Hepatocyte (in vitro differentiated cells): ENCODE data around the gene SHOC2. TPM values are rescaled to one million over a fixed set of nuclear protein-coding genes. Genes with fewer than 3 reads are reported as not detected.

Experiments used
- DNase-seq: peaks from one replicate; pipeline ENCODE4 v3.0.0-alpha.2; 2016; ENCODE audit warnings: low spot score
- H2AFZ ChIP-seq: fragments of 200-600 bp; sonication (generic); 2 replicates; pipeline ENCODE4 v1.6.0; 2016; ENCODE audit warnings: antibody characterized with exemption, mild to moderate bottlenecking
- H3K27ac ChIP-seq: fragments of 200-600 bp; sonication (generic); 2 replicates; pipeline ENCODE4 v1.5.1; 2016; ENCODE audit warnings: mild to moderate bottlenecking
- H3K27me3 ChIP-seq: fragments of 200-600 bp; sonication (generic); 2 replicates; pipeline ENCODE4 v1.6.1; 2016
- H3K36me3 ChIP-seq: fragments of 200-600 bp; sonication (generic); replicated peaks from 2 replicates; pipeline ENCODE4 v1.5.1; 2016; ENCODE audit warnings: low read depth; ENCODE audit not compliant: insufficient read depth
- H3K4me1 ChIP-seq: fragments of 200-600 bp; sonication (generic); 2 replicates; pipeline ENCODE4 v1.5.1; 2016; ENCODE audit warnings: mild to moderate bottlenecking, moderate library complexity; ENCODE audit not compliant: insufficient read depth
- H3K4me2 ChIP-seq: fragments of 200-600 bp; sonication (generic); 2 replicates; pipeline ENCODE4 v1.6.0; 2016
- H3K4me3 ChIP-seq: fragments of 200-600 bp; sonication (generic); 2 replicates; pipeline ENCODE4 v1.5.1; 2016; ENCODE audit warnings: mild to moderate bottlenecking
- H3K79me2 ChIP-seq: fragments of 200-600 bp; sonication (generic); 2 replicates; pipeline ENCODE4 v1.6.0; 2017; ENCODE audit warnings: mild to moderate bottlenecking
- H3K9me2 ChIP-seq: fragments of 200-600 bp; sonication (generic); replicated peaks from 2 replicates; pipeline ENCODE4 v1.6.0; 2017; ENCODE audit warnings: mild to moderate bottlenecking; ENCODE audit not compliant: insufficient read depth
- H3K9me3 ChIP-seq: fragments of 200-600 bp; sonication (generic); 2 replicates; pipeline ENCODE4 v1.5.1; 2016; ENCODE audit warnings: low read depth, mild to moderate bottlenecking
- H4K20me1 ChIP-seq: fragments of 200-600 bp; sonication (generic); 2 replicates; pipeline ENCODE4 v1.6.0; 2016; ENCODE audit warnings: mild to moderate bottlenecking; ENCODE audit not compliant: insufficient read depth, poor library complexity, severe bottlenecking
- CTCF ChIP-seq: fragments of 200-600 bp; sonication (generic); IDR thresholded peaks from 2 replicates; pipeline ENCODE4 v1.5.1; 2016; ENCODE audit warnings: antibody characterized with exemption, mild to moderate bottlenecking; ENCODE audit not compliant: poor library complexity
- EZH2 ChIP-seq: fragments of 200-600 bp; sonication (generic); IDR thresholded peaks from 2 replicates; pipeline ENCODE4 v1.6.1; 2016; ENCODE audit warnings: antibody characterized with exemption, mild to moderate bottlenecking, borderline replicate concordance
- EZH2phosphoT487 ChIP-seq: fragments of 200-600 bp; sonication (generic); IDR thresholded peaks from one replicate; pipeline ENCODE4 v1.6.1; 2018; ENCODE audit warnings: antibody characterized with exemption, mild to moderate bottlenecking, low read depth, moderate library complexity; ENCODE audit not compliant: unreplicated experiment, severe bottlenecking
- WGBS: methylation state at CpG from one replicate; pipeline ENCODE4 v1.1.6; 2016; ENCODE audit warnings: low lambda C conversion rate; ENCODE audit errors: missing lambda C conversion rate; 5-methylcytosine and 5-hydroxymethylcytosine counted together
- polyA plus RNA-seq: library from polyadenylated mRNA; unstranded; fragments of >200 nt; fragmentation: Nextera tagmentation; extraction: Ambion mirVana; gene quantifications from 2 replicates; pipeline ENCODE4 v1.2.1, GENCODE V29; 2016
- total RNA-seq: library from RNA; depleted of rRNA; stranded (reverse); fragments of >200 nt; gene quantifications from 2 replicates; pipeline ENCODE4 v1.2.3, GENCODE V29; 2014

Gene SHOC2
- total and polyA plus RNA-seq, 2 experiments from 2014 or later: 27.5 to 58.9 TPM

- H3K27ac ChIP-seq: no peak overlapping the region
- no peaks in the 10 kb centered on the region for H3K9me3 ChIP-seq
- 96% methylated on average over 4 of the region's 4 CpGs for WGBS
- DNase-seq: no peak
- H3K4me1 ChIP-seq: no peaks in the 10 kb centered on the region
- H3K4me3 ChIP-seq: no peak overlapping the region
- no peaks in the 10 kb centered on the region for H3K27me3 ChIP-seq
- H3K79me2 ChIP-seq: peaks cover 100% of the 10 kb centered on the region
- H3K36me3 ChIP-seq: no peaks in the 10 kb centered on the region
- H4K20me1 ChIP-seq: peaks cover 49% of the 10 kb centered on the region
- no peaks in the 10 kb centered on the region for H3K9me2 ChIP-seq
- no peak overlapping the region for H3K4me2 ChIP-seq
- TF ChIP-seq EZH2phosphoT487 (no peak), EZH2 (no peak), CTCF (no peak)
- H2AFZ ChIP-seq: no peak overlapping the region
Observed at GRCh38 chr10:110939419-110939818, 20.0 kb downstream of the SHOC2 start.

- Histone ChIP-seq H3K4me1 (no peaks in the 10 kb centered on the region), H4K20me1 (peaks cover 23% of the 10 kb centered on the region), H3K4me3 (no peak overlapping the region), H3K27ac (no peak overlapping the region), H3K79me2 (peaks cover 97% of the 10 kb centered on the region), H3K9me2 (no peaks in the 10 kb centered on the region), H3K36me3 (no peaks in the 10 kb centered on the region), H3K27me3 (no peaks in the 10 kb centered on the region), H3K4me2 (no peak overlapping the region), H3K9me3 (no peaks in the 10 kb centered on the region), H2AFZ (no peak overlapping the region)
- whole genome bisulfite sequencing: 85% methylated on average over 5 of the region's 5 CpGs
- no peak for DNase-seq
- TF ChIP-seq EZH2 (no peak), EZH2phosphoT487 (no peak), CTCF (no peak)
Observed at GRCh38 chr10:110944792-110945396, 25.5 kb downstream of the SHOC2 start.

- Histone ChIP-seq H3K27ac (no peak overlapping the region), H3K36me3 (no peaks in the 10 kb centered on the region), H3K4me3 (no peak overlapping the region), H3K27me3 (no peaks in the 10 kb centered on the region), H3K4me1 (no peaks in the 10 kb centered on the region), H4K20me1 (peaks cover 23% of the 10 kb centered on the region), H3K79me2 (peaks cover 97% of the 10 kb centered on the region), H2AFZ (no peak overlapping the region), H3K9me2 (no peaks in the 10 kb centered on the region), H3K9me3 (no peaks in the 10 kb centered on the region), H3K4me2 (no peak overlapping the region)
- 92% methylated on average over 1 of the region's 1 CpG for WGBS
- no peak for DNase-seq
- TF ChIP-seq EZH2: no peak
- TF ChIP-seq CTCF: no peak
- TF ChIP-seq EZH2phosphoT487: no peak
Observed at GRCh38 chr10:110946496-110946895, 27.1 kb downstream of the SHOC2 start.
